ENCODE measurements around the gene ADCY7. TPM values are rescaled to one million over a fixed set of nuclear protein-coding genes. Genes with fewer than 3 reads are reported as not detected.

The ADCY7 gene
- total RNA-seq, 1 experiment from 2014 or later: 8.7 TPM

DNA sequence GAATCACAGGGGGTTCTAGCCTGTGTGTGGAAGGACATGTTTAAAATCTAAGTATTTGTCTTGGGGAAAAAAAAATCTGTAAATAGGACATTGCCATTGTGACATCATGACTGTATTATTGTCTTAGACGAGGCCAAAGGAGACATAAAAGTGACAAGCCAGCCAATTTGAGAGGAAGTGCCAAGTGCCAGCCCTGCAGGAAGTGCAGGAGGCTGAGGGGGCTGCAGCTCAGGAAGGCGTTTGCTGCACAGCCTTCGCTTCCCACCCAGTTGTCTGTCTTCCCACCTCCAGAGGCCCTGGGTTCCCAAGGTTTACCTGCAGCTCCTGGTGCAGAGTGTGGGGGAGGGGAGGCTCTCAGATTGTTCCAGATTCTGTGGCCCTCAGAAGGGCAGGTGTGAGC is 1.3 kb downstream of the ADCY7 start:
- no peak for DNase-seq (ENCODE audit: low read depth)

DNA sequence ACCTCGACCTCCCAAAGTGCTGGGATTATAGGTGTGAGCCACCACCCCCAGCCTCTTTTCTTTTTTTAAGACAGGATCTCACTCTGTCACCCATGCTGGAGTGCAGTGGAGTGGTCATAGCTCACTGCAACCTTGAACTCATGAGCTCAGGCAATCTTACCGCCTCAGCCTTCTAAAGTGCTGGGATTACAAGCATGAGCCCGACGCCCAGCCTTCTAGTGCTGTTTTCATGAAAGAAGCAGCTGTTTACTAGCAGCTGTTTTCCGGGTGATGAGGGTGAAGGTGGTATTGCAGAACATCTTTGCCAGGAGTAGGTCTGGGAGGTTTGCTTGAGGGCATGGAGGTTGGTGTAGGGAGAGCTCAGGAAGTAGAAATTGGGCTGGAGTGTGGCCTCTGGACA is 2.0 kb downstream of the ADCY7 start:
- no peak for DNase-seq (ENCODE audit: low read depth)

DNA sequence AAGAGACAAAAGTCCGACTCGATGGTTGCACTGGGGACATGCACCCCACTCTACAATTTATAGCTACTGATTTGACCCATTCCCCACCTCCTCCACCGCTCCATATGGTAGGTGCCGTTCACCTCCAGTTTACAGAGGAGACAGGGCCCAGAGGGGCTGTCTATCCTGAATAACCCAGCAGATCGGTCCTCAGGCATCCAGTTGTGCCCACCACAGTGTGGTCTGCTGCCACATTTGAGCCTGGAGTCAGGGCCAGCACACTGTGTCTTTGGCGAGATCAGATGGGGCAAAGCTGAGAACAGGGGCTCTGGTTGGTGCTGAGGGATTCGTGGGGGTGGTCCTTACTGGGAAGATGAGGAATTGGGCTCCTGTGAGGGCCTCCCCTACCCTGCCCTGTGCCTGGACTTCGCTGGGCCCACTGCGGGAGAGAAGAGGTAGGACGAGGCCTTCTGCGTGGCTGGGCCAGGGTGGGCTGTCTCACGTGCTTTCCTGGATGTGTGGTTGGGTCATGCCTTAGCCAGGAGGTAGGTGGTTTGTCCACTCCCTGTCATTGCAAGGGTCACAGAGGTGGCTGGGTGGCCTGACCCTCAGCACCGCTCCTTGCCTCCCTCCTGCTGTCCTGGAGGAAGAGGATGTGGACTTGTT is 2.8 kb downstream of the ADCY7 start:
- no peak for DNase-seq (ENCODE audit: low read depth)

DNA sequence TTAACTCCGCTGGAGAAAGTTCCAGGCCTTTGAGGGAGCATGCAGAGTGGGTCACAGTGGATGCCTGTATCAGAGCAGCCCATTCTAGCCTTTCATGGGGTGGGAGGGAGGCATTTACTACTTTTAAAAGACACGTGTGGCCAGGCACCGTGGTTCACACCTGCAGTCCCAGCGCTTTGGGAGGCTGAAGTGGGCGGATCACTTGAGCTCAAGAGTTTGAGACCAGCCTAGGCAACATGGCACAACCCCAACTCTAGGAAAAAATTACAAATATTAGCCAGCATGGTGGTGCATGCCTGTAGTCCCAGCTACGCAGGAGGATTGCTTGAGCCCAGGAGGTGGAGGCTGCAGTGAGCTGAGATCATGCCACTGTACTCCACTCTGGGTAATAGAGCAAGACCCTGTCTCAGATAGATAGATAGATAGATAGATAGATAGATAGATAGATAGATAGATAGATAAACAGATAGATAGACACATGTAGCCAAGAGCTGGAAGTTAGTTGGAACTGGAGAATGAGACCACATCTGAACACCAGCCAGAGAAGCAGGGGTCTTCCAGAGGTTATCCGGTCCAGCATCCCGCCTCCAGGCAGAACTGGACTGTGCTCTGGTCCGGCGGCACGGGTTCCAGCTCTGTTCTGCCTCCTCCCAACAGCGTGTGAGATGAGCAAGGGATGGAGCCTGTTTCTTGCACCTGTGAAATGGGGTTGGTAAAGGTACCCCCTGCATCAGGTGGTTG is 3.6 kb downstream of the ADCY7 start:
- DNase-seq (ENCODE audit: low read depth): no peak

DNA sequence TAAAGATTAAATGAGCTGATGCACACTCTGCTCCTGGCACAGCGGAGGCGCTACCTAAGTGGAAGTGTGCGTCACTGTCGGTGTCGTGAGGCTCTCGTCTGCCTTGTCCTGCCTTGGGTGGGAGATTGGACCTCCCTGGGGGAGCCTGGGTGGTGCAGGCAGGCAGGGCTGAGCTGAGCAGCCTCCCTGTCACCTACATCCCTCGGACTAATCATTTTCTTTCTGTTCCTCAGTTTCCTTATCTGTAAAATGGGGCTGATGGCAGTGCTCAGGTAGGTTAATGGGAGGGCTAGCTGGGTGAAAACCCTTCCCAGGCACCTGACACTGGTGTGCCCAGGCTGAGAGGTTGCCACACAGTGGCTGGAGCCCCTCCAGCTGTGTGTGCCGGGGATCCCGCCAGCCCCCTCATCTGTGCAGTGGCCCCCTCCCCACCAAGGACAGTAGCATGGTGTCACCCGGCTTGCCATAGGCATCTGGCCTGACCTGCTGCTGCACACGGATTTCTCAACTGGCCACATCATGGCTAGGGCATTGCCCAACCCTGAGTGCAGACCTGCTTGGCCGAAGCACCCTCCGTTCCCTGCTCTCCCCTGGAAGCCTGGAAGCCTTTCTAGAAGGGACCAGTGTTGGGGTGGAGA is 4.3 kb downstream of the ADCY7 start:
- no peak for DNase-seq (ENCODE audit: low read depth)

DNA sequence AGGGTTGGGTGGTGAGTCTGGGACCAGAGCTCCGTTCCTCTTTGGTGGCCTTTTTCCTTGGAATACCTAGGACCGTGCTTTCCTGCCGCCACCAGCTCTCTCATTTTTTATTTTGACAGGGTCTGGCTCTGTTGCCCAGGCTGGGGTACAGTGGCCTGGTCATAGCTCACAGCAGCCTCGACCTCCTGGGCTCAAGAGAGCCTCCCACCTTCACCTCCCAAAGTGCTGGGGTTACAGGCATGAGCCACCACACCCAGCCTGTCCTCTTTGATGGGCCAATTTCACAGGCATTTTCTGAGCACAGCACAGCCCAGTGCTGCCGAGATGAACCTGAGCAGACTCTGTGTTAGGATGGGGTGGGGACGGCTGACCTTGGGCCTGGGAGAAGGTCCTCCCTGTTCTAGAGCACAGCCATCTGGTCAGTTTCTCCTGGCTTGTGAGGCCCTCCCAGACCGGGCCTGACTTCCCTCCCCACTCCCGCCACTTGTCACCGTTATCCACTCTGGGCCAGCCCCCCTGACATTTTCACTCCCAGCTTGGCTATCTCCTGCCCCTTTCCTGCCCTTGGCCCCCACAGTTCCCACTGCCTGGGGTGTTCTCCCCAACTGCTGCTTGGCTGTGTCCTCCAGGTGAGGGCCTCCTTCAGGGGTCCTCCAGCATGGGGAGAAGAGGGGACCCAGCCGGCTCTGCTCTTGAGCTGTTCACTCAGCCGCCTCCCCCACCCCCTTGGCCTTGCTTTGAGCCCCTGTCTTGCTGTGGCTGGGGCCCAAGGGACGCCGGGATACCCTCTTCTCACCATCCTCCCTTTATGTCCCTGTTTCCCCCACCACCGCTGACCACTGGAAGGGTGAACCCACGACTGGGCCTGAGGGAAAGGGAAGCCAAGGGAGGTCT is 5.0 kb downstream of the ADCY7 start:
- no peak for DNase-seq (ENCODE audit: low read depth)

DNA sequence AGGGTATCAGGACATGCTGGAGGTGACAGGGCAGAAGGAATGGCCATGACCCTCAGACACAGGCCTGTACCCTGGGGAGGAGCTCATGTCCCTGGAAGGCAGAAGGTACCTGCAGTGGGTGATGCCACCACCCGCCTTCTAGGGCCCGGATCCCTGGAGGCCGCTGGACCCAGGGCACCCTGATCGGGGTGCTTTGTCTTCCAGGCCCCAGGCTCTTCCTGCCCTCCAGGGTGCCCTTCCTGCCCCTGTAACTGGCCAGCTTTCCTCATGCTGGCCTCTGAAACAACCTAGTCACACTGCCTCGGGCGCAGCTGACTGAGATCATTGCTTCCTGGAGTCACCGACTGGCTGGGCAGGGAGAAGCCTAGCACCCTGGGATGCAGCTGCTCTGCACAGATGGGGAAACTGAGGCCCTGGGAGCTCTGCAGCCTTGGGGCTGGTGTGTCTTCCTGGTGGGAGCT is 5.8 kb downstream of the ADCY7 start:
- DNase-seq (ENCODE audit: low read depth): no peak

DNA sequence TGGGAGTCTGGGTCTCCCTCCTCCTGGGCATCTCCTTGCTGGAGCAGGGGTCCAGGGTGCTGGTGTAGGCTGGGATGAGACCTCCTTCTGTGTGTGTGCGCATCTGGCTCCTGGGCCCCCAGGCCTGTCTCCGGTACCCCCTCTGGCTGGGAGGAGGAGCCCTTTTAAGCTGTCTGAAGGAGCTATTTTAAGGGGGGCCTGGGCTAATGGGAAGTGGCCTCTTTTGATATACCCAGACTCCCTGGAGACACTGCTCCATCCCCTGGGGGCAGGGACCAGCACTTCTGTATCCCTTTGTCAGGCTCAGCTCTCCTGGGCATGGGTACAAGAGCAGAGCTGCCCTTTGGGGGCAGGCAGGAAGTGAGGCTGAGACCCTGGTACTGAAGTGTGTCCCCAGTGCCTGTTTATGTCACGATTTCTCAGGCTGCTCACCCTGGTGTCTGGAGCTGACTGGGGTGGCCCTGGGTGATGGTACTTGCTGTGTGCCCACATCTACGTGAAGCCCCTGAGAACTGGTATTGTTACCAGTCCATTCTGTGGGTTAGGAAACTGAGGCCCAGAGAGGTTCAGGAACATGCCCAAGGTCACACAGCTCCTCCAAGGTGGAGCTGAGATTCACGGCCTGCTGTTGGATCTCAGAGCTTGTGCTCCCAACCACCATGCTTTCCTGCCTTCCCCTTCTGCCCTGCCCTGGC is 6.5 kb downstream of the ADCY7 start:
- DNase-seq (ENCODE audit: low read depth): no peak

DNA sequence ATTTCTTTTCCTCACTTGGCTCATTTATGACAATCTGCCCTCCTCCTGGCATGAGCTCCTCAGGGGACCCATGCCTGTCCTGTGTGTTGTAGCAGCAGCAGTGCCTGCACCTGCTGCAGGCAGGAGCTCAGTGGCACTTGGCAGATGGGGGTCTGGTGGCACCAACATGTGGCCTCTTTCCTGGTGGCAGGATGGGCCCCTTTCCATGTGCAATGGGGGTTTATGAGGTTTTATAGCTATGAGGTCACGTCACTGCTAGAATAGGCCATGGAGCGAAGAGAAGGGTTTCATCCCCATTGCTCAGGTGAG is 7.0 kb downstream of the ADCY7 start:
- DNase-seq (ENCODE audit: low read depth): no peak

DNA sequence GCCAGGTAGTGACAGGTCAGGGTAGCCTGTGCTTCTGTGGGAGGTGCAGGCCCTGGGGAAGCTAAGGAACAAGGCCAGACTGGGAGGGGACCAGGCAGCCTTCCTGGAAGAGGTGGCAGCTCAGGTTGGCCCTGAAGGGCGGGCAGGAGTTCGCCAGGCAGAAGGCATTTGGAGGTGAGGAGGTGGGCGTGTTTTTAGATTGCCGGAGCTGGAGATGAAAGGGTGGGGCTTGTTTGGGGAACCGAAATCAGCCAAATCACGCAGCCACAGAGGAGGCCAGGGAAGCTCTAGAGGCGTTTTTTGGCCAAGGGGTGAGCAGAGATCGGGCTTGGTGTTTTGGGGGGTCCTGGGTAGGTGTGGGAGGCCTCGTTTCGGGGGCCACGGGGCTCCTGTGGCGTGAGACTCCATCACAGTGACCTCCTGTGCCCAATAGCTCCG is 7.6 kb downstream of the ADCY7 start:
- DNase-seq (ENCODE audit: low read depth): no peak

DNA sequence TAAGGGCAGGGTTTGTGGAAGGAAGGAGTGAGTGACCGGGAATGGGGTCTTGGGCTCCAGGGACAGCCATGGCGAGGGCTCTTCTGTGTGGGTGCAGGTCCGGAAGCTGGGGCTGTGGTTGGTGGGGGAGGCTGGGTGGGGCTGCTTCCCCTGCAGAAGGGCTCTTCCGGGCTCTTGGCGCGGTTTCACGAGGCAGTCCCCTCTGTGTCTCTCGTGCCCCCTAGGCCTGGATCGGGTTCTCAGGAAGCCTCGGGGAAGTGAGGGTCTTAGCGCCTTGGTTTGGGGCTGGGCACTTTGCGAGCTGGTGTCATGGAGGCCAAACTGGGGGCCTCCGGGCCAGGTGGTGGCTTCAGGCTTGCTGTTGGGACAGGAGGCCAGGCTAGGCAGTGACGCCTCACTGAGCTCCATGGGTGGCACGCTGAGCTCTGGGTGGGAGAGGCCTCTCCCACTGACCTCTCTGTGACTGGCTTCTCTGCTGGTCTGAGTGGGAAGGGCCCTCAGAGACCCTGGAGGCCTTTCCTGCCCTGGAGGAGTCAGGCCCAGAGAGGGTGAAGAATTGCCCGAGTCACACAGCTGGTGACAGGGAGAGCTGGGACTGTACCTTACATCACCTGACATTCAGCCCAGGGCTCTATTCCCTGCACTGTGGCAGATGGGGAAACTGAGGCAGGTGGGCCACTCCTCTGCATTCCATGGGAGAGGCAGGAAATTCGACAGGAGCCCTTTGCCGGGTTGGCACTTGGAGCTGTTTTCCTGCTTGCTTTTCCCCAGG is 8.2 kb downstream of the ADCY7 start:
- DNase-seq (ENCODE audit: low read depth): no peak

DNA sequence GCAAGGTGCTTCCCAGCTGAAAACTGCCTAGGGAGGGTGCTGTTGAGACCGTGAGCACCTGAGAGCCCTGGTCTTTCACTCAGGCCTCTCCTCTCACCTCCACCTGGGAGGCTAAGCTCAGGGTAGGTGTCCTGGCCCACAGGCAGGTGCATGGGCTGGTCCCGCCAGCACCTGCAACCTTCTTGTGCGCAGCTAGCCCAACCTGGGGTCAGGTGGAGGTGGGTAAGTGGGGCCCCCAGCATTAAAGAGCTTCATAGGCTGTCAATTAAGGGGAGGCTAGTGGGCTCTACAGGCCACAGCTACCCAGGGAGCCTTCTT is 8.7 kb downstream of the ADCY7 start:
- no peak for DNase-seq (ENCODE audit: low read depth)

DNA sequence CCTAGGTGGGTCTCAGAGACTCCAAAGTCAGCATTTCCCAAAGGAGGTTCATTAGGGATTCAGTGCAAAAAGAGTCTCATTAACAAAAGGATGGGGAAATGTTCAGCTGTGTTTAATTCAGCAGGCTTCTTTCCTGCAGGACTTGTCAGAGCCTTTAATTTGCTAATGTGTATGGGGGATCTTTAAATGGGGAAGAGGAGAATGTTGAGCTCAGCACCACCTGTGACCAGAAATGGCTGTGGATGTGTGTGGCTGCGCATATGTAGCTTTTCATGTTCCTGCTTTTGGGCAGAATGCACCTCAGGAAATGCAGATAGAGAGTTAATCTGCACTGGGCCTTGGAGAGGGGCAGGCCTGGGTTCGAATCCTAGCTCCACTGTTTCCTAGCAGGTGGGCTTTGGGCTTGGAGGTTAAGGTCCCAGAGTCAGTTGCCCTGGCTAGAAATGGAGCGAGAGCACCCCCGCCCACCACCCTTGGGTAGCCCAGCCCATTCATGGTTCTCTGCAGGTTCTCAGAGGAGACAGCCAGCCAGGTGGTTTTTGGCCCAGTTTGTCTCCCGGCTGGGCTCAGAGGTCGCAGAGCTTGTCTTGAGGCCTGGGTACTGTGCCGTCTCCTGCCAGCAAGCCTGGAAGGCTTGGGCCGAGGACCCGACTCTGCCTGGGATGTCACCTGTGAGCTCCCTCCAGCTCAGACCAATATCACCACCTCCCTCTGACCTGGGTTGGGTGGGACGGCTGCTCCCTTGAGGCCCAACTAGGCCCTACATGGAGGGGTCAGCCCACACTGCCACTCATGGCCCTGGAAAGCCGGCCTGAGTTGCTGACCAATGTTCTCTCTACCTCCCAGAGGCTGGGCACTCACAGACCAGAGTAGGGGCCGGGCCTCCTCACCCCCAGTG is 9.3 kb downstream of the ADCY7 start:
- no peak for DNase-seq (ENCODE audit: low read depth)

DNA sequence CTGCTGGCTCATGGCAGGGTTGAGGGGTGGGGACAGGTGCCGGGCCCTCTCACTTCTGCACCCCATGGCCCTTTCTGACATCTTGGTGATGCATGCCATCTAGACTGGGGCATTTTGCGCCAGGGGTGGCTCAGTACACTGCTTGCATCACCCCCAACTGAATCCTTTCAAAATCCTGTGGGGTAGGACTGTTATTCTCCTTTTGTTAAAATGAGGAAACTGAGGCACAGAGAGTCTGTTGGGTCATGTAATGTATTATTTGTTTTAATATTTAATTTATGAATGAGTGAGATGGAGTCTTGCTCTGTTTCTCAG is 9.9 kb downstream of the ADCY7 start:
- no peak for DNase-seq (ENCODE audit: low read depth)

DNA sequence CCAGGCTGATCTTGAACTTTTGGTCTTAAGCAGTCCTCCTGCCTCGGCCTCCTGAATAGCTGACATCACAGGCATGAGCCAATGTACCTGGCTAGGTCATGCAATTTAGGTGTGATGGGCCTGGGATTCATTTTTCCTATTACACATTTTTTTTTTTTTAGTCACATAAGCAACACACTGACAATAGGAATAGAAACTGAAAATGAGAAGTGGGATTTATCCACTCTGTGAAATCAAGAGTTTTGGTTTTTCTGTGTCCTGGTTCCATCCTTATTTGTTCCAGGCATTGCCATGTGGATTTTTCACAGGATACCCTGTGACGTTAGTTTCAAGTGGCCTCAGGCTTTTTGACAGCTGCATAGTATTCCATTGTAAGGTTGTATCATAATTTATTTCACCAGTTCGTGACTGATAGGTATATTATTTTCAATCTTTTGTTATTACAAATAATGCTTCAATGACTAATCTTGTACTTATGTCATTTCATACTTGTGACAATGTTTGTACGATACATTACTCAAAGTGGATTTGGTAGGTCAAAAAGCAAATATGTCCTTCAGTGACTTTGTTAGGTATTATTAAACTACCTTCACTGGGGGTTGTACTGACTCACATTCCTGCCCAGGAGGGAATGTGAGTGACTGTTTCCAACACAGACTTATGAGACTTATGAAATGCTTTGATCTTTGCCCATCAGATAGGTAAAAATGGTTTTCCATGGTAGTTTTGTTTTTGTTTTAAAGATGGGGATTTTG is 10.6 kb downstream of the ADCY7 start:
- DNase-seq (ENCODE audit: low read depth): no peak

DNA sequence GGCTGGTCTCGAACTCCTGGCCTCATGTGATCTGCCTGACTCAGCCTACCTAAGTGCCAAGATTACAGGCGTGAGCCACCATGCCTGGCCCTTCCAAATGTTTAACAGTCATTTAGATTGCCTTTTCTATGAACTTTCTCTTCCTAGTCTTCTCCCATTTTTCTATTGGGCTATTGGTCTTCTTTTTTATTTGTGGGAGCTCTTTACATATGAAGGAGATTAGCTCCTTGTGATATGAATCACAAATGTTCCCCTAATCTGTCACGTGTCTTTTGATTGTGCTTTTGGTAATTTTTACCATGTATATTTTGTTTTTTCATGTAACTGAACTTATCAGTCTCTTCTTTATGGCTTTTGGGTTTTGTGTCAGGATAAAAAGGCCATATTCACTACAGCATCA is 11.9 kb downstream of the ADCY7 start:
- no peak for DNase-seq (ENCODE audit: low read depth)

DNA sequence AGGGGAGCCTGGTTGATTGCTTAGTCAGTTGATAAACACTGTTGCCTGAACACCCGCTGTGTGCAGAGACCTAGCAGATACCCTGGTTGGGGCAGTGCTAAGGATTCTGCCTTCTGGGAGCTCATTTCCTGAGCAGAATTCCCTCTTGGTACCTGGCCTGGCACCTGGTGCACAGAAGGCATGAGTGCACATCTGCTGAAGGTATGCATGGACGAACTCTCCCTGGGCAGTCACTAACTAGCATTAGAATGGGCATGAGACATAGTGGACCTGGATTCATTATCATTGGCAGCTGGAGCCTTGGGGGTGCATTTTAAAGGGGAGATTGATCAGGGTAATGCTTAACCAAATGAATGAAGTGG is 13.1 kb downstream of the ADCY7 start:
- DNase-seq (ENCODE audit: low read depth): no peak

DNA sequence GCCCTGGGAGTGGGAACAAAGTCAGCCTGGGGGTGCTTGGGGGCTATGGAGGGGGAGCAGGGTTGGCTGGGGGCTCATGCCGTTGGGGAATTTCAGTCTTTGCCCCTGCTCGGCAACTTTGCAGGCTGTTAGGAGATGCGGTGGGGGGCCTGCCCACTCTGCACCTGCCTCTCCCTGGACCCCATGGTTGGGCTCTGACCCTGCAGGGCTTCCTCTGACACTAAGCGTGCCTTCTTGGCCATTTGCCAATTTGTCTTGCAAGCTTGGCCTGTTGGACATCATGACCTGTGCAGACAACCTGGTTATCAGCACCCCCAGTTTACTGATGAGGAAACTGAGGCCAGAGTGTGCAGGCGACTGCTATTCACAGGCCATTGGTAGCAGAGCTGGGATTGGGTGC is 14.6 kb downstream of the ADCY7 start:
- no peak for DNase-seq (ENCODE audit: low read depth)

DNA sequence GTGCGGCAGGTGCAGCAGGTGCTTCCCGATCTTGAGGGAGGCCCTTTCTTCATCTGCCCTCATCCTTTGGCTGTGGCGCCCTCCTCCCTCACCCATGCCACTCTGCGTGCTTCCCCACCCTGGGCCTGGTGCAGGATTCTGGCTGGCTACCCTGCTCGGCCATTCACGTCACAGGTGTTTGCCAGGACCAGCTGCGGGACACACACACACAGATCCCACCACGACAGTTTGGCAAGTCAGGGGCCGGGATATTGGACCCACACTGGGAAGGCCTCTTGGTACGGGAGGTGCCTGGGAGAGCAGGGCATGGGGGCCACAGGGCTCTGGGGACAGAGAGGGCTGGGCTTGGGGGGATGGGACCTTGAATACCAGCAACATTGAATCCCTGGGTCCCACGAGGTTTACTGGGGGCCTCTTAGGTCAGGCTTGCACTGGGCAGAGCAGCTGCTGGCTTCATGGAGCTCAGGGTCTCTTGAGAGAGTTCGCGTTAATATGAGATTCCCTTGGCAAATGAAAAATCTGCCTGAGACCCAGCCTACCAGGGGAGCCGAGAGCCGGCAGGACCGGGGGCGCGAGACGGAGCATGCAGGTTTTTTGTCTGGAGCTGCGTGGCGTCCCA is 15.1 kb downstream of the ADCY7 start:
- no peak for DNase-seq (ENCODE audit: low read depth)
